ENCODE results near the gene ABCG2. TPM values are rescaled to one million over a fixed set of nuclear protein-coding genes. Genes with fewer than 3 reads are reported as not detected.

ABCG2 gene
- total RNA-seq, 1 experiment from 2014 or later = 24.6 TPM

DNA sequence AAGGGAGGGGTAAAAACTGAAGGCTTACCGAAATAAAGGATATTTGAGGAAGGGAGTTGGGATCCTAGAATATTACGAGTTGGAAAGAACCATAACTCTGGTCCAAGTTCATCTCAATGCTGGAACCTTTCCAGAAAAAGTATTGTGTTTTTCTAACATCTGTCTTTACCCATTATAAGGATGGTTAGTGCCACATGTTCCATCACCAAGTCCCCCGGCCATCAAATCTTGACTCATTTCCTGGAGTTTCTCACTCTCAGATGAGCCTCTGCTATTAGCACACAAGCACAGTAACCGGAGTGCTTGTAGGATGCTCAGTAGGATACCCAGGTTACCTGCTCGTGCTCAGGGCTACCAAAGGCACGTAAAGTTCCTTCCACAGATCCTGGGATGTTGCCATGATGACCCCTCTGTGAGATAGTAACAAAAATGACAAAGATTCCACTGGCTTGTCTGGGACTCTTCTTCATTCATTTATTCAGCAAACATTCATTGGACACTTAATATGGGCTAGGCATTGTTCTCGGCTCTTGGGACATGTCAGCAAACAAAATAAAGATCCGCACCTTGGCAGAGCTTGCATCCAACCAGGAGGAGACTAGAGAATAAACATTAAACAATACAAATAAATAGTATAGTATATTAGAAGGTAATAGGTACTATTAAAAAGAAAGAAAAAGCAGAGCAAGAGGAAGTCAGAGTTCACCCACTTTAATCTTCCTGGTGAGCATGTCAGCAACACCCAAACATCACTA lies 114.7 kb downstream of the ABCG2 start:
- Histone ChIP-seq H4K20me1 (ENCODE audit: insufficient read depth) (no peaks in the 10 kb centered on the region), H2AFZ (no peak overlapping the region), H3K4me2 (no peak overlapping the region), H3K9me3 (ENCODE audit: insufficient read depth, low read depth) (no peaks in the 10 kb centered on the region), H3K9me2 (ENCODE audit: insufficient read depth) (no peaks in the 10 kb centered on the region), H3K27ac (no peak overlapping the region), H3F3A (ENCODE audit: insufficient read depth, low read depth) (no peaks in the 10 kb centered on the region), H3K4me1 (replicated peaks; ENCODE audit: insufficient read depth) (no peaks in the 10 kb centered on the region), H3K36me3 (ENCODE audit: low read depth) (peaks cover 5% of the 10 kb centered on the region; the same call in 1 of the 2 replicates), H3K4me3 (no peak overlapping the region), H3K79me2 (ENCODE audit: low read depth) (no peaks in the 10 kb centered on the region), H3K27me3 (ENCODE audit: insufficient read depth, low read depth) (no peaks in the 10 kb centered on the region)
- TF ChIP-seq, protein P1, sequence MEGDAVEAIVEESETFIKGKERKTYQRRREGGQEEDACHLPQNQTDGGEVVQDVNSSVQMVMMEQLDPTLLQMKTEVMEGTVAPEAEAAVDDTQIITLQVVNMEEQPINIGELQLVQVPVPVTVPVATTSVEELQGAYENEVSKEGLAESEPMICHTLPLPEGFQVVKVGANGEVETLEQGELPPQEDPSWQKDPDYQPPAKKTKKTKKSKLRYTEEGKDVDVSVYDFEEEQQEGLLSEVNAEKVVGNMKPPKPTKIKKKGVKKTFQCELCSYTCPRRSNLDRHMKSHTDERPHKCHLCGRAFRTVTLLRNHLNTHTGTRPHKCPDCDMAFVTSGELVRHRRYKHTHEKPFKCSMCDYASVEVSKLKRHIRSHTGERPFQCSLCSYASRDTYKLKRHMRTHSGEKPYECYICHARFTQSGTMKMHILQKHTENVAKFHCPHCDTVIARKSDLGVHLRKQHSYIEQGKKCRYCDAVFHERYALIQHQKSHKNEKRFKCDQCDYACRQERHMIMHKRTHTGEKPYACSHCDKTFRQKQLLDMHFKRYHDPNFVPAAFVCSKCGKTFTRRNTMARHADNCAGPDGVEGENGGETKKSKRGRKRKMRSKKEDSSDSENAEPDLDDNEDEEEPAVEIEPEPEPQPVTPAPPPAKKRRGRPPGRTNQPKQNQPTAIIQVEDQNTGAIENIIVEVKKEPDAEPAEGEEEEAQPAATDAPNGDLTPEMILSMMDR (conservative IDR thresholded peaks at IDR 0.05) = no peak
- TF ChIP-seq EZH2 (IDR thresholded peaks at IDR 0.05; ENCODE audit: low read depth) = no peak
- intact Hi-C loops (cut with micrococcal nuclease; ENCODE audit: unreplicated experiment) = no loop called here
- DNase-seq = no peak
- no TSS peak for BruUV-seq (replicated peaks)
- ChIA-PET POLR2A (ENCODE audit: unreplicated experiment) (no interaction called here), CTCF (no interaction called here)

DNA sequence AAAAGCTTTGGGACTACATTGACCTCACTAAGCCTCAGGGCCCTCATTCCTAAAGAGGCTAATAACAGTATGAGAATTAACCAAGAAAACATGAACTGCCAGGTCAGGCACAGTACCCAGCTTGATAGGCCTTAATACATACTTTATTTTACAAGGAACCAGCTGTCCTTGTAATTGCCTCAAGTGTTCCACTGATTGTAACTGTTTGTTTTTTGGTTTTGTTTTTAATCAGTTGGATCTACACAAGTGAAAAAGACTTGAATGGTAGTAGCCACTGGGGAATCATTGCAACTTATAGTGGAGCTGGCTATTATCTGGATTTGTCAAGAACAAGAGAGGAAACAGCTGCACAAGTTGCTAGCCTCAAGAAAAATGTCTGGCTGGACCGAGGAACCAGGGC lies 115.4 kb downstream of the ABCG2 start:
- DNase-seq = no peak
- no peaks in the 10 kb centered on the region for H3F3A ChIP-seq (ENCODE audit: insufficient read depth, low read depth)
- no peak overlapping the region for H3K27ac ChIP-seq
- H3K9me2 ChIP-seq (ENCODE audit: insufficient read depth) = no peaks in the 10 kb centered on the region
- ChIA-PET POLR2A (ENCODE audit: unreplicated experiment) (no interaction called here), CTCF (no interaction called here)
- no TSS peak for BruUV-seq (replicated peaks)
- intact Hi-C loops (cut with micrococcal nuclease; ENCODE audit: unreplicated experiment) = no loop called here
- no peak overlapping the region for H2AFZ ChIP-seq
- no peak overlapping the region for H3K4me3 ChIP-seq
- no peaks in the 10 kb centered on the region for H3K79me2 ChIP-seq (ENCODE audit: low read depth)
- H3K4me2 ChIP-seq = no peak overlapping the region
- H4K20me1 ChIP-seq (ENCODE audit: insufficient read depth) = no peaks in the 10 kb centered on the region
- no peaks in the 10 kb centered on the region for H3K9me3 ChIP-seq (ENCODE audit: insufficient read depth, low read depth)
- peaks cover 5% of the 10 kb centered on the region; the same call in 1 of the 2 replicates for H3K36me3 ChIP-seq (ENCODE audit: low read depth)
- TF ChIP-seq, protein P1 (conservative IDR thresholded peaks at IDR 0.05) = no peak
- TF ChIP-seq EZH2 (IDR thresholded peaks at IDR 0.05; ENCODE audit: low read depth) = no peak
- no peaks in the 10 kb centered on the region for H3K27me3 ChIP-seq (ENCODE audit: insufficient read depth, low read depth)
- no peaks in the 10 kb centered on the region for H3K4me1 ChIP-seq (replicated peaks; ENCODE audit: insufficient read depth)

DNA sequence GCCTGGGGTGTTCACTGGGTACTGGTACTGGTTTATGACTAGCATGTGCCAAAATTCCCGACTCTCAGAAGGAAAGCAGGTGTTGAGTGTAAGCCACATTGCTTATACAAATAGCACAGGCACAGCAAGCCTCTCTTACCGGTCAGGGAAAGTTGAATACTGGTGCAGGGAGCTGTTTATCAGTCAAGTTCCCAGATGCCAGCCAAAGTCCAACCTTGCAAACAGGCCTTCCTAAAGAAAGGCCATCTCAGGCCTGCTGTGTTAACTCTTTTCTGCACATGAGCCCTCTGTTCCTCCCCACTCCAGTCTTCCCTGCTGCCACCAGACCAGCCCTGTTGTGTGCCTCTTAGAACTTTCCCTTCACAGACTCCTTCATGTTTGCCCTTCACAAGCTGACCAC lies 116.8 kb downstream of the ABCG2 start:
- peaks cover 5% of the 10 kb centered on the region; the same call in 1 of the 2 replicates for H3K36me3 ChIP-seq (ENCODE audit: low read depth)

More for the DNA sequence above, 116.8 kb downstream of the ABCG2 start:
- no peak overlapping the region for H3K27ac ChIP-seq
- H3K9me2 ChIP-seq (ENCODE audit: insufficient read depth) = no peaks in the 10 kb centered on the region
- BruUV-seq (replicated peaks) = no TSS peak
- no peaks in the 10 kb centered on the region for H3F3A ChIP-seq (ENCODE audit: insufficient read depth, low read depth)
- no peak overlapping the region for H3K4me3 ChIP-seq
- DNase-seq = no peak
- intact Hi-C loops (cut with micrococcal nuclease; ENCODE audit: unreplicated experiment) = no loop called here
- no peak overlapping the region for H2AFZ ChIP-seq
- no peaks in the 10 kb centered on the region for H3K79me2 ChIP-seq (ENCODE audit: low read depth)
- H3K4me2 ChIP-seq = no peak overlapping the region
- H3K27me3 ChIP-seq (ENCODE audit: insufficient read depth, low read depth) = no peaks in the 10 kb centered on the region
- POLR2A ChIA-PET (ENCODE audit: unreplicated experiment) = no interaction called here
- H3K4me1 ChIP-seq (replicated peaks; ENCODE audit: insufficient read depth) = no peaks in the 10 kb centered on the region
- TF ChIP-seq, protein P1 (conservative IDR thresholded peaks at IDR 0.05) = no peak
- no peak for TF ChIP-seq EZH2 (IDR thresholded peaks at IDR 0.05; ENCODE audit: low read depth)
- no peaks in the 10 kb centered on the region for H3K9me3 ChIP-seq (ENCODE audit: insufficient read depth, low read depth)
- no peaks in the 10 kb centered on the region for H4K20me1 ChIP-seq (ENCODE audit: insufficient read depth)
- CTCF ChIA-PET = interaction anchor here (0.6 kb wide), 1 partner anchor 178 kb away, joined by 3 read pairs; no protein-coding TSS in a partner anchor

Measured in PC-9 (cell line).